HepG2 (cell line): Measurements from ENCODE around the gene RAD21L1. TPM values are rescaled to one million over a fixed set of nuclear protein-coding genes. Genes with fewer than 3 reads are reported as not detected.

Source experiments
- ATAC-seq: fragments of 200-7000 bp; cut with Tn5 transposase; 3 replicates; pipeline ENCODE4 v1.9.1; 2020; ENCODE audit warnings: mild to moderate bottlenecking, moderate library complexity
- BruUV-seq: library from RNA; stranded (reverse); fragments of 400-500 nt; replicated peaks from 2 replicates; lab custom pipeline; 2021; lab: Mats Ljungman, UMichigan
- CTCF ChIA-PET: fragments of 300-600 bp; formaldehyde crosslinking; extraction: SDS; loops from one replicate; lab custom pipeline; 2021; ENCODE audit warnings: low total read pairs, inconsistent platforms, low intra/inter-chr PET ratio; lab: Yijun Ruan, JAX
- POLR2A ChIA-PET: fragments of 350-600 bp; sonication (Branson Sonifier 250); formaldehyde crosslinking; loops from one replicate; lab custom pipeline; 2020; ENCODE audit warnings: antibody characterized with exemption, inconsistent platforms; lab: Yijun Ruan, JAX
- DNase-seq: peaks from one replicate; pipeline ENCODE4 v3.0.0-alpha.2; 2015; ENCODE audit warnings: low spot score
- FAIRE-seq: peaks from 3 replicates; lab custom pipeline; 2011; peaks lifted over from hg19 to GRCh38; lab: Jason Lieb, UNC
- H2AFZ ChIP-seq: one replicate; pipeline ENCODE4 v1.6.1; 2011; ENCODE audit warnings: low read length, inconsistent platforms
- H3K27ac ChIP-seq: fragments of 300-600 bp; 3 replicates; pipeline ENCODE4 v1.8.0; 2011; ENCODE audit warnings: mixed run types, mild to moderate bottlenecking, mixed read lengths, low read length, inconsistent platforms; ENCODE audit not compliant: insufficient read depth; ENCODE audit errors: extremely low read length
- H3K27me3 ChIP-seq, 2 experiments: fragments of 200-600 bp in 1 of 2; 2 replicates in 1 of 2; 3 replicates in 1 of 2; pipeline versions ENCODE4 v1.6.0 to v1.8.0; 2011; ENCODE audit warnings: low read length in 2 of 2, mild to moderate bottlenecking in 2 of 2, moderate library complexity in 2 of 2, inconsistent platforms in 1 of 2; ENCODE audit not compliant: insufficient read depth in 2 of 2, control insufficient read depth in 1 of 2
- H3K36me3 ChIP-seq, 2 experiments: fragments of 200-600 bp in 1 of 2; replicated peaks in 1 of 2; 2 replicates in 1 of 2; 3 replicates in 1 of 2; pipeline versions ENCODE4 v1.5.1 to v1.8.0; 2011; ENCODE audit warnings: low read length in 2 of 2, inconsistent platforms in 1 of 2; ENCODE audit not compliant: insufficient read depth in 2 of 2, control insufficient read depth in 1 of 2
- H3K4me1 ChIP-seq: 2 replicates; pipeline ENCODE4 v1.5.1; 2012; ENCODE audit warnings: low read length, inconsistent platforms; ENCODE audit not compliant: insufficient read depth
- H3K4me2 ChIP-seq: 2 replicates; pipeline ENCODE4 v1.6.0; 2011; ENCODE audit warnings: low read depth, low read length, inconsistent platforms
- H3K4me3 ChIP-seq, 3 experiments: fragments of 200-600 bp in 1 of 3; sonication (generic), shearing (Covaris generic) in 1 of 3; replicated peaks in 1 of 3; 2 replicates each; pipeline ENCODE4 v1.5.1; 2011 to 2016; ENCODE audit warnings: low read length in 3 of 3, inconsistent platforms in 2 of 3, low read depth in 2 of 3, mild to moderate bottlenecking in 2 of 3, control low read depth in 1 of 3, mixed read lengths in 1 of 3; ENCODE audit not compliant: insufficient read depth in 1 of 3
- H3K79me2 ChIP-seq: one replicate; pipeline ENCODE4 v1.6.1; 2011; ENCODE audit warnings: low read length, inconsistent platforms; ENCODE audit not compliant: insufficient read depth
- H3K9ac ChIP-seq: 2 replicates; pipeline ENCODE4 v1.6.0; 2011; ENCODE audit warnings: mild to moderate bottlenecking, low read depth, low read length, inconsistent platforms; ENCODE audit not compliant: insufficient read depth
- H3K9me3 ChIP-seq: 2 replicates; pipeline ENCODE4 v1.5.1; 2012; ENCODE audit warnings: mild to moderate bottlenecking, low read length
- H4K20me1 ChIP-seq: 2 replicates; pipeline ENCODE4 v1.6.0; 2011; ENCODE audit warnings: inconsistent platforms, mild to moderate bottlenecking, low read length, moderate library complexity; ENCODE audit not compliant: insufficient read depth
- CHD2 ChIP-seq: IDR thresholded peaks from 2 replicates; pipeline ENCODE4 v1.6.1; 2011; ENCODE audit warnings: low read depth, low read length, improper control_type of control experiment
- CSRNP2 ChIP-seq: sonication (generic); formaldehyde crosslinking; conservative IDR thresholded peaks from 2 replicates; pipeline ENCODE4 v1.8.0; 2022; ENCODE audit warnings: low read depth, missing genetic modification reagents
- FOSL1 ChIP-seq: sonication (generic); formaldehyde crosslinking; IDR thresholded peaks from 2 replicates; pipeline ENCODE4 v1.9.0; 2021; ENCODE audit warnings: missing genetic modification reagents, borderline replicate concordance
- HDAC6 ChIP-seq: fragments of 200-600 bp; sonication (generic); IDR thresholded peaks from 2 replicates; pipeline ENCODE4 v1.7.0; 2017; ENCODE audit warnings: mild to moderate bottlenecking, antibody characterized with exemption, low read length, low read depth
- HNRNPLL ChIP-seq: fragments of 200-400 bp; formaldehyde crosslinking; IDR thresholded peaks from 2 replicates; pipeline ENCODE4 v1.6.1; 2017; ENCODE audit warnings: mild to moderate bottlenecking, low read depth, low read length; ENCODE audit not compliant: poor library complexity, severe bottlenecking
- SAFB2 ChIP-seq: sonication (generic); formaldehyde crosslinking; IDR thresholded peaks from 2 replicates; pipeline ENCODE4 v1.5.1; 2020; ENCODE audit warnings: missing genetic modification reagents, low read depth, mild to moderate bottlenecking, borderline replicate concordance
- SP2 ChIP-seq: sonication (generic); formaldehyde crosslinking; IDR thresholded peaks from 2 replicates; pipeline ENCODE4 v1.5.1; 2020; ENCODE audit warnings: mild to moderate bottlenecking, missing genetic modification reagents
- TMF1 ChIP-seq: sonication (generic); formaldehyde crosslinking; IDR thresholded peaks from 2 replicates; pipeline ENCODE4 v1.8.1; 2022; ENCODE audit warnings: low read depth, missing genetic modification reagents
- ZFP1 ChIP-seq: IDR thresholded peaks from 2 replicates; pipeline ENCODE4 v1.6.1; 2016
- ZNF768 ChIP-seq: sonication (generic); formaldehyde crosslinking; IDR thresholded peaks from 2 replicates; pipeline ENCODE4 v1.4.0; 2020; ENCODE audit warnings: missing genetic modification reagents
- ZSCAN22 ChIP-seq: sonication (generic); formaldehyde crosslinking; IDR thresholded peaks from 2 replicates; pipeline ENCODE4 v1.4.0; 2020; ENCODE audit warnings: mild to moderate bottlenecking, missing genetic modification reagents
- WGBS: methylation state at CpG from one replicate; pipeline ENCODE4 v1.1.6; 2017; ENCODE audit warnings: low lambda C conversion rate; 5-methylcytosine and 5-hydroxymethylcytosine counted together
- in situ Hi-C: cut with HindIII; loops from 2 replicates; pipeline ENCODE4 v1.10.0; 2017; ENCODE audit warnings: low pct_unique_long_range_greater_than_20kb; ENCODE audit not compliant: extremely low pct_ligation_motif_present
- intact Hi-C: fragments of 100-400 bp; cut with micrococcal nuclease; formaldehyde crosslinking; loops from one replicate; pipeline ENCODE4 v1.10.0; 2022; ENCODE audit not compliant: unreplicated experiment
- polyA plus RNA-seq, 8 experiments: library from polyadenylated mRNA; depleted of rRNA in 3 of 8; stranded (reverse) in 7 of 8; unstranded in 1 of 8; fragments of >200 nt; fragmentation: Illumina TruSeq in 4 of 8; extraction: Trizol in 4 of 8; gene quantifications; 2 replicates each; pipeline versions ENCODE4 v1.2.1 to v1.2.3, GENCODE V29; 2011 to 2016; ENCODE audit warnings: low read depth in 4 of 8, missing spikeins in 1 of 8, mixed read lengths in 1 of 8; ENCODE audit not compliant: insufficient read depth in 1 of 8
- total RNA-seq, 5 experiments: library from RNA; depleted of rRNA; stranded (reverse); fragments of >200 nt; fragmentation: Illumina TruSeq; extraction: Trizol; gene quantifications; 2 replicates each; pipeline ENCODE4 v1.2.3, GENCODE V29; 2016; ENCODE audit warnings: low read depth in 1 of 5
- TF ChIP-seq, protein P1 (sequence below): IDR thresholded peaks from 2 replicates; pipeline ENCODE4 v1.4.0; 2020; ENCODE audit warnings: mild to moderate bottlenecking, missing genetic modification reagents
- TF ChIP-seq, protein P2 (sequence below): sonication (generic); formaldehyde crosslinking; IDR thresholded peaks from 2 replicates; pipeline ENCODE4 v1.5.0; 2020; ENCODE audit warnings: mild to moderate bottlenecking, missing genetic modification reagents

The RAD21L1 gene
- total and polyA plus RNA-seq, 2 of the 13 experiments (the other 11 are each of a cell fraction or from before 2014, with no cell fraction given): not detected

GRCh38 chr20:1225263-1225782 is 521 bp upstream of the RAD21L1 start:
- Histone ChIP-seq H3K79me2 (no peaks in the 10 kb centered on the region), H3K9ac (peak overlapping the region; percentile 51; the same call in 1 of the 2 replicates), H4K20me1 (no peaks in the 10 kb centered on the region; the same call in 1 of the 2 replicates), H3K4me3 (peak overlapping the region; percentile 54 to 78 (median 55); a peak in 5 of 6 replicates), H3K9me3 (no peaks in the 10 kb centered on the region), H3K36me3 (no peaks in the 10 kb centered on the region), H3K27ac (no peak overlapping the region), H2AFZ (no peak overlapping the region), H3K27me3 (peaks cover 4 to 27% of the 10 kb centered on the region in 2 experiments), H3K4me1 (peaks cover 13% of the 10 kb centered on the region), H3K4me2 (peak overlapping the region; percentile 91)
- CTCF ChIA-PET: no interaction called here
- no TSS peak for BruUV-seq
- DNase-seq: peak; percentile 65
- 4% methylated on average over 30 of the region's 30 CpGs for WGBS
- peak; percentile 91 for ATAC-seq
- POLR2A ChIA-PET: no interaction called here
- no peak for FAIRE-seq
- intact Hi-C loops: loop anchor here (5.0 kb wide), 1 partner anchor 103 kb away; no protein-coding TSS in a partner anchor
- in situ Hi-C loops: no loop called here
- TF ChIP-seq SP2: 0 out of 2 replicates have a peak, but pooled peaks have one; percentile 38
- no peak for TF ChIP-seq CSRNP2
- TF ChIP-seq HNRNPLL: peak; percentile 57
- no peak for TF ChIP-seq ZSCAN22 (CRISPR knock-in tag)
- no peak for TF ChIP-seq FOSL1 (CRISPR knock-in tag)
- TF ChIP-seq HDAC6: no peak
- peak; percentile 30; the same call in 1 of the 2 replicates for TF ChIP-seq ZNF768
- TF ChIP-seq, protein P1, sequence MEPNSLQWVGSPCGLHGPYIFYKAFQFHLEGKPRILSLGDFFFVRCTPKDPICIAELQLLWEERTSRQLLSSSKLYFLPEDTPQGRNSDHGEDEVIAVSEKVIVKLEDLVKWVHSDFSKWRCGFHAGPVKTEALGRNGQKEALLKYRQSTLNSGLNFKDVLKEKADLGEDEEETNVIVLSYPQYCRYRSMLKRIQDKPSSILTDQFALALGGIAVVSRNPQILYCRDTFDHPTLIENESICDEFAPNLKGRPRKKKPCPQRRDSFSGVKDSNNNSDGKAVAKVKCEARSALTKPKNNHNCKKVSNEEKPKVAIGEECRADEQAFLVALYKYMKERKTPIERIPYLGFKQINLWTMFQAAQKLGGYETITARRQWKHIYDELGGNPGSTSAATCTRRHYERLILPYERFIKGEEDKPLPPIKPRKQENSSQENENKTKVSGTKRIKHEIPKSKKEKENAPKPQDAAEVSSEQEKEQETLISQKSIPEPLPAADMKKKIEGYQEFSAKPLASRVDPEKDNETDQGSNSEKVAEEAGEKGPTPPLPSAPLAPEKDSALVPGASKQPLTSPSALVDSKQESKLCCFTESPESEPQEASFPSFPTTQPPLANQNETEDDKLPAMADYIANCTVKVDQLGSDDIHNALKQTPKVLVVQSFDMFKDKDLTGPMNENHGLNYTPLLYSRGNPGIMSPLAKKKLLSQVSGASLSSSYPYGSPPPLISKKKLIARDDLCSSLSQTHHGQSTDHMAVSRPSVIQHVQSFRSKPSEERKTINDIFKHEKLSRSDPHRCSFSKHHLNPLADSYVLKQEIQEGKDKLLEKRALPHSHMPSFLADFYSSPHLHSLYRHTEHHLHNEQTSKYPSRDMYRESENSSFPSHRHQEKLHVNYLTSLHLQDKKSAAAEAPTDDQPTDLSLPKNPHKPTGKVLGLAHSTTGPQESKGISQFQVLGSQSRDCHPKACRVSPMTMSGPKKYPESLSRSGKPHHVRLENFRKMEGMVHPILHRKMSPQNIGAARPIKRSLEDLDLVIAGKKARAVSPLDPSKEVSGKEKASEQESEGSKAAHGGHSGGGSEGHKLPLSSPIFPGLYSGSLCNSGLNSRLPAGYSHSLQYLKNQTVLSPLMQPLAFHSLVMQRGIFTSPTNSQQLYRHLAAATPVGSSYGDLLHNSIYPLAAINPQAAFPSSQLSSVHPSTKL (CRISPR knock-in tag): 0 out of 2 replicates have a peak, but pooled peaks have one; percentile 5
- peak; percentile 29; the same call in 1 of the 2 replicates for TF ChIP-seq SAFB2 (CRISPR knock-in tag)
- TF ChIP-seq, protein P2, sequence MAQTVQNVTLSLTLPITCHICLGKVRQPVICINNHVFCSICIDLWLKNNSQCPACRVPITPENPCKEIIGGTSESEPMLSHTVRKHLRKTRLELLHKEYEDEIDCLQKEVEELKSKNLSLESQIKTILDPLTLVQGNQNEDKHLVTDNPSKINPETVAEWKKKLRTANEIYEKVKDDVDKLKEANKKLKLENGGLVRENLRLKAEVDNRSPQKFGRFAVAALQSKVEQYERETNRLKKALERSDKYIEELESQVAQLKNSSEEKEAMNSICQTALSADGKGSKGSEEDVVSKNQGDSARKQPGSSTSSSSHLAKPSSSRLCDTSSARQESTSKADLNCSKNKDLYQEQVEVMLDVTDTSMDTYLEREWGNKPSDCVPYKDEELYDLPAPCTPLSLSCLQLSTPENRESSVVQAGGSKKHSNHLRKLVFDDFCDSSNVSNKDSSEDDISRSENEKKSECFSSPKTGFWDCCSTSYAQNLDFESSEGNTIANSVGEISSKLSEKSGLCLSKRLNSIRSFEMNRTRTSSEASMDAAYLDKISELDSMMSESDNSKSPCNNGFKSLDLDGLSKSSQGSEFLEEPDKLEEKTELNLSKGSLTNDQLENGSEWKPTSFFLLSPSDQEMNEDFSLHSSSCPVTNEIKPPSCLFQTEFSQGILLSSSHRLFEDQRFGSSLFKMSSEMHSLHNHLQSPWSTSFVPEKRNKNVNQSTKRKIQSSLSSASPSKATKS (CRISPR knock-in tag): no peak
- no peak for TF ChIP-seq ZFP1 (CRISPR knock-in tag)
- TF ChIP-seq CHD2: no peak
- 0 out of 2 replicates have a peak, but pooled peaks have one; percentile 34 for TF ChIP-seq TMF1 (CRISPR knock-in tag)
